ENCODE measurements around the gene CDC42SE2.
"Not testable (repeated sequence)": the region's sequence is repeated elsewhere in the genome, so short reads cannot be mapped to it uniquely, and the experiment has no call there.

The CDC42SE2 gene

GRCh38 chr5:131266370-131267060 is 2.7 kb downstream of the CDC42SE2 start:
- Histone ChIP-seq H3K4me1 (no peaks in the 10 kb centered on the region), H3K27ac (no peak overlapping the region), H3K9me3 (ENCODE audit: control insufficient read depth, low read length) (no peaks in the 10 kb centered on the region), H3K79me2 (peaks cover 23% of the 10 kb centered on the region), H3K9ac (no peak overlapping the region), H3K27me3 (ENCODE audit: control insufficient read depth, insufficient read depth, low read length) (no peaks in the 10 kb centered on the region), H3K4me2 (ENCODE audit: low read length) (no peak overlapping the region), H2AFZ (no peak overlapping the region), H3K4me3 (ENCODE audit: low read depth, low read length) (no peak overlapping the region), H3K36me3 (ENCODE audit: control insufficient read depth, insufficient read depth, low read length) (no peaks in the 10 kb centered on the region)
- no peak for TF ChIP-seq CTCF (IDR thresholded peaks at IDR 0.05)

DNA sequence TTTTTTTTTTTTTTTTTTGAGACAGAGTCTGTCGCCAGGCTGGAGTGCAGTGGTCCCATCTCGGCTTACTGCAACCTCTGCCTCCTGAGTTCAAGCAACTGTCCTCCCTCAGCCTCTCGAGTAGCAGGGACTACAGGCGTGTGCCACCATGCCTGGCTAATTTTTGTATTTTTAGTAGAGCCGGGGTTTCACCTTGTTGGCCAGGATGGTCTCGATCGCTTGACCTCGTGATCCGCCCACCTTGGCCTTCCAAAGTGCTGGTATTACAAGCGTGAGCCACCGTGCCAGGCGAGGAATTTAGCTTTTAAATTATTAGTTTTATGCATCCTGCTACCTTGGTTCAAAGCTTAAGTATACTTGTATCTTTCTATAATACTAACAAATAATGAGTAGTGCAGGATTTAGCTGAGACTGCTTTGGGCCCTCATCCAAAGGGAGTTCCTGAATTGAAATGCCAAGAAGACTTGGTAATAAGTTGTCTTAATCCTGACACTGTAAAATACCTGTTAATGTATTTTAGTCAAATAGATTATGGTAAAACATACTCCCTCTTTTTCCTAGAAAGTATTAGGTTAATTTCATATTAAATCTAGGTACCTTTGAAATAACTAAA is 5.0 kb downstream of the CDC42SE2 start:
- H3K4me1 ChIP-seq, result no peaks in the 10 kb centered on the region
- peaks cover 29% of the 10 kb centered on the region for H3K79me2 ChIP-seq
- H3K9me3 ChIP-seq (ENCODE audit: control insufficient read depth, low read length), result no peaks in the 10 kb centered on the region
- no peak overlapping the region for H3K27ac ChIP-seq
- H2AFZ ChIP-seq, result no peak overlapping the region
- H3K27me3 ChIP-seq (ENCODE audit: control insufficient read depth, insufficient read depth, low read length), result no peaks in the 10 kb centered on the region
- no peak overlapping the region for H3K4me3 ChIP-seq (ENCODE audit: low read depth, low read length)
- H3K36me3 ChIP-seq (ENCODE audit: control insufficient read depth, insufficient read depth, low read length), result no peaks in the 10 kb centered on the region
- H3K4me2 ChIP-seq (ENCODE audit: low read length), result no peak overlapping the region
- no peak overlapping the region for H3K9ac ChIP-seq
- no peak for TF ChIP-seq CTCF (IDR thresholded peaks at IDR 0.05)

DNA sequence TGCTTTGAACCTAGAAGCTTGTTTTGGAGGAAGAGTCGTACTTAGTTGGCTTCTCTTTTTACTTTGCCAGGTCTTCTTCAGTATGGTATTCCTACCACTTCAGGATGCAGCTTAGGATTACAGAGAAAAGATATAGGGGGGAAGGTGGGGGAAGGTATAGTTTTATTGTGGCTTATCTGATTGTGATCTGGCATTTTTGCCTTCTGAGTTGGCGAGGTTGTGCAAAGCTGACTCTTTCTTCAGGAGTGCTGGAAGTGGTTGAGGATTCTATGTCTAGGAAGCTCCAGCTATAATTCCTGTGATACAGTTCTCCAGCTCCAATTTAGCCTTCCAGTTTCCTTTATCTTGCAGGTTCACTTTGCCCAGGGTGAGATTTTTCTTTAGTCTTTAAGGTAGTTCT is 7.0 kb downstream of the CDC42SE2 start:
- no peak overlapping the region for H3K9ac ChIP-seq
- peaks cover 29% of the 10 kb centered on the region for H3K79me2 ChIP-seq
- H3K4me1 ChIP-seq, result no peaks in the 10 kb centered on the region
- no peak for TF ChIP-seq CTCF (IDR thresholded peaks at IDR 0.05)
- no peak overlapping the region for H3K4me2 ChIP-seq (ENCODE audit: low read length)
- H3K36me3 ChIP-seq (ENCODE audit: control insufficient read depth, insufficient read depth, low read length), result no peaks in the 10 kb centered on the region
- no peaks in the 10 kb centered on the region for H3K9me3 ChIP-seq (ENCODE audit: control insufficient read depth, low read length)
- H2AFZ ChIP-seq, result no peak overlapping the region
- no peaks in the 10 kb centered on the region for H3K27me3 ChIP-seq (ENCODE audit: control insufficient read depth, insufficient read depth, low read length)
- H3K4me3 ChIP-seq (ENCODE audit: low read depth, low read length), result no peak overlapping the region
- H3K27ac ChIP-seq, result no peak overlapping the region

- H3K36me3 ChIP-seq (ENCODE audit: control insufficient read depth, insufficient read depth, low read length); H3K27me3 ChIP-seq (ENCODE audit: control insufficient read depth, insufficient read depth, low read length); H3K9ac ChIP-seq; H3K4me3 ChIP-seq (ENCODE audit: low read depth, low read length); H3K27ac ChIP-seq; H2AFZ ChIP-seq; H3K9me3 ChIP-seq (ENCODE audit: control insufficient read depth, low read length); H3K4me1 ChIP-seq; H3K4me2 ChIP-seq (ENCODE audit: low read length): not testable (repeated sequence)
- peaks cover 29% of the 10 kb centered on the region for H3K79me2 ChIP-seq
Observed at GRCh38 chr5:131271888-131272287, 8.0 kb downstream of the CDC42SE2 start.

DNA sequence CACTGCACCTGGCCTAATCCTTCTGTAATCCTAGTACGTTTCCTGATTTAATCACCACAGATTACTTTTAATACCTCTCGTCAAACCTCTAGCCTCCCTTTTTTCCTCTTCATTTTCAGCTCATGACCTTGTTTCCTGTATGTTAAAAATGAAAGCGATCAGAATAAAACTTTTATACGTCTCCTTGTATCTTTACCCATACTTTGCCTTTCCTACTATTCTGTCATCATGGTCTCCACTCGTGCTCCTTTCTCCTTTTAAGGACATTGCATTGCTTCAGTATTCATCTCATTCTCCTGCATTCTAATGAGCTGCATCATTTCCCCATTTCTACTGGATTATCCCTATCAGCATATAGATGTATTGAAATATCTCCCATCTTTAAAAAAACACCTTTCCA is 8.5 kb downstream of the CDC42SE2 start:
- no peak overlapping the region for H3K9ac ChIP-seq
- H3K4me3 ChIP-seq (ENCODE audit: low read depth, low read length), result no peak overlapping the region
- H3K4me2 ChIP-seq (ENCODE audit: low read length), result no peak overlapping the region
- peaks cover 25% of the 10 kb centered on the region for H3K79me2 ChIP-seq
- no peak overlapping the region for H3K27ac ChIP-seq
- H3K27me3 ChIP-seq (ENCODE audit: control insufficient read depth, insufficient read depth, low read length), result no peaks in the 10 kb centered on the region
- H3K36me3 ChIP-seq (ENCODE audit: control insufficient read depth, insufficient read depth, low read length), result no peaks in the 10 kb centered on the region
- TF ChIP-seq CTCF (IDR thresholded peaks at IDR 0.05), result no peak
- H3K9me3 ChIP-seq (ENCODE audit: control insufficient read depth, low read length), result no peaks in the 10 kb centered on the region
- no peak overlapping the region for H2AFZ ChIP-seq
- no peaks in the 10 kb centered on the region for H3K4me1 ChIP-seq
